Fibroblast of lung (primary cell): Measurements from ENCODE around the gene RASA3. TPM values are rescaled to one million over a fixed set of nuclear protein-coding genes. Genes with fewer than 3 reads are reported as not detected.
"Not testable (repeated sequence)": the region's sequence is repeated elsewhere in the genome, so short reads cannot be mapped to it uniquely, and the experiment has no call there.

Experiments used
- DNase-seq, 2 donors: peaks; one replicate each; pipeline versions ENCODE4 v3.0.0 to v3.0.0-alpha.2; 2010; ENCODE audit warnings: low read depth in 2 of 2
- H2AFZ ChIP-seq: 2 replicates; pipeline ENCODE4 v1.5.1; 2012; ENCODE audit warnings: low read length, control low read depth, inconsistent platforms
- H3K27ac ChIP-seq: 2 replicates; pipeline ENCODE4 v1.5.1; 2011; ENCODE audit warnings: low read length, control low read depth; ENCODE audit not compliant: insufficient read depth
- H3K27me3 ChIP-seq: 2 replicates; pipeline ENCODE4 v1.5.1; 2011; ENCODE audit warnings: mild to moderate bottlenecking, low read length; ENCODE audit not compliant: control insufficient read depth, insufficient read depth
- H3K36me3 ChIP-seq: 2 replicates; pipeline ENCODE4 v1.5.1; 2011; ENCODE audit warnings: low read length; ENCODE audit not compliant: control insufficient read depth, insufficient read depth
- H3K4me1 ChIP-seq: 2 replicates; pipeline ENCODE4 v1.5.1; 2011; ENCODE audit warnings: low read length; ENCODE audit not compliant: control insufficient read depth, insufficient read depth; ENCODE audit errors: extremely low read depth
- H3K4me2 ChIP-seq: 2 replicates; pipeline ENCODE4 v1.5.1; 2011; ENCODE audit warnings: low read length, control low read depth; ENCODE audit not compliant: insufficient read depth; ENCODE audit errors: extremely low read depth
- H3K4me3 ChIP-seq, 4 experiments: fragments of 200-600 bp in 1 of 4; sonication (generic) in 1 of 4; replicated peaks in 1 of 4; 2 replicates each; pipeline ENCODE4 v1.5.1; 2011 to 2016; ENCODE audit warnings: low read length in 4 of 4, low read depth in 3 of 4, mild to moderate bottlenecking in 3 of 4, control low read depth in 2 of 4, inconsistent platforms in 1 of 4, mixed read lengths in 1 of 4; ENCODE audit not compliant: insufficient read depth in 1 of 4; ENCODE audit errors: control extremely low read depth in 1 of 4
- H3K79me2 ChIP-seq: 2 replicates; pipeline ENCODE4 v1.5.1; 2012; ENCODE audit warnings: mild to moderate bottlenecking, low read length, inconsistent platforms; ENCODE audit not compliant: control insufficient read depth, insufficient read depth
- H3K9ac ChIP-seq: 2 replicates; pipeline ENCODE4 v1.5.1; 2011; ENCODE audit warnings: mild to moderate bottlenecking, low read length, control low read depth; ENCODE audit not compliant: insufficient read depth
- H3K9me3 ChIP-seq: 2 replicates; pipeline ENCODE4 v1.5.1; 2012; ENCODE audit warnings: low read depth, low read length; ENCODE audit not compliant: control insufficient read depth, insufficient read depth
- H4K20me1 ChIP-seq: 2 replicates; pipeline ENCODE4 v1.5.1; 2011; ENCODE audit warnings: low read length; ENCODE audit not compliant: control insufficient read depth, insufficient read depth; ENCODE audit errors: extremely low read depth
- CTCF ChIP-seq, 2 donors: IDR thresholded peaks in 1 of 2; conservative IDR thresholded peaks in 1 of 2; 1 replicate in 1 of 2; 2 replicates in 1 of 2; pipeline ENCODE4 v1.5.1; 2011 to 2012; ENCODE audit warnings: low read length in 2 of 2, control low read depth in 1 of 2, inconsistent platforms in 1 of 2, low read depth in 1 of 2, mild to moderate bottlenecking in 1 of 2
- EZH2 ChIP-seq: IDR thresholded peaks from 2 replicates; pipeline ENCODE4 v1.5.1; 2012; ENCODE audit warnings: low read length, control low read depth, mild to moderate bottlenecking; ENCODE audit errors: missing control alignments
- polyA plus RNA-seq, 2 donors: library from polyadenylated mRNA; depleted of rRNA in 1 of 2; stranded (reverse) in 1 of 2; unstranded in 1 of 2; fragments of >200 nt; gene quantifications; 2 replicates each; pipeline ENCODE4 v1.2.1, GENCODE V29; 2011 to 2012; ENCODE audit warnings: missing spikeins in 1 of 2
- total RNA-seq: library from RNA; depleted of rRNA; stranded (reverse); fragments of >200 nt; gene quantifications from 2 replicates; pipeline ENCODE4 v1.2.1, GENCODE V29; 2014

Gene RASA3
- total and polyA plus RNA-seq, 2 donors (not counting 1 experiment from before 2014, with no cell fraction given), result 26.6 to 31.1 TPM

- H2AFZ ChIP-seq, result no peak overlapping the region
- no peak overlapping the region for H3K4me3 ChIP-seq
- no peak for DNase-seq
- H3K27me3 ChIP-seq, result no peaks in the 10 kb centered on the region
- H3K9me3 ChIP-seq, result no peaks in the 10 kb centered on the region
- no peaks in the 10 kb centered on the region for H4K20me1 ChIP-seq
- no peak overlapping the region for H3K9ac ChIP-seq
- no peak overlapping the region for H3K27ac ChIP-seq
- TF ChIP-seq CTCF (conservative IDR thresholded peaks at IDR 0.05 in 1 of 2, IDR thresholded peaks at IDR 0.05 in 1 of 2; ENCODE audit: low read depth in 1 of 2, low read length in 2 of 2) (no peak), EZH2 (no peak)
- peaks cover 19% of the 10 kb centered on the region for H3K36me3 ChIP-seq
- H3K4me2 ChIP-seq, result no peak overlapping the region
- no peaks in the 10 kb centered on the region for H3K79me2 ChIP-seq
- H3K4me1 ChIP-seq, result no peaks in the 10 kb centered on the region
Measured at GRCh38 chr13:113990321-113990837, 142.0 kb downstream of the RASA3 start.

GRCh38 chr13:113989585-113990300 is 142.7 kb downstream of the RASA3 start:
- no peaks in the 10 kb centered on the region for H4K20me1 ChIP-seq
- no peaks in the 10 kb centered on the region for H3K4me1 ChIP-seq
- no peak overlapping the region for H2AFZ ChIP-seq
- no peak for DNase-seq
- TF ChIP-seq EZH2, result no peak
- no peak for TF ChIP-seq CTCF (conservative IDR thresholded peaks at IDR 0.05 in 1 of 2, IDR thresholded peaks at IDR 0.05 in 1 of 2; ENCODE audit: low read depth in 1 of 2, low read length in 2 of 2)
- no peaks in the 10 kb centered on the region for H3K79me2 ChIP-seq
- H3K27ac ChIP-seq, result no peak overlapping the region
- H3K9ac ChIP-seq, result no peak overlapping the region
- H3K36me3 ChIP-seq, result peaks cover 19% of the 10 kb centered on the region
- H3K4me3 ChIP-seq, result no peak overlapping the region
- H3K4me2 ChIP-seq, result no peak overlapping the region
- no peaks in the 10 kb centered on the region for H3K27me3 ChIP-seq
- no peaks in the 10 kb centered on the region for H3K9me3 ChIP-seq

- not testable (repeated sequence) for H3K9ac ChIP-seq, H3K4me2 ChIP-seq, H3K4me3 ChIP-seq, H3K27ac ChIP-seq, H3K27me3 ChIP-seq, H3K4me1 ChIP-seq, H2AFZ ChIP-seq, H4K20me1 ChIP-seq, H3K9me3 ChIP-seq, H3K79me2 ChIP-seq, DNase-seq
- peaks cover 19% of the 10 kb centered on the region for H3K36me3 ChIP-seq
Measured at GRCh38 chr13:113988859-113989258, 143.6 kb downstream of the RASA3 start.
